ENCODE measurements around the gene PCDH12. TPM values are rescaled to one million over a fixed set of nuclear protein-coding genes. Genes with fewer than 3 reads are reported as not detected.

Gene PCDH12
- total RNA-seq, 1 experiment from 2014 or later = not detected

DNA sequence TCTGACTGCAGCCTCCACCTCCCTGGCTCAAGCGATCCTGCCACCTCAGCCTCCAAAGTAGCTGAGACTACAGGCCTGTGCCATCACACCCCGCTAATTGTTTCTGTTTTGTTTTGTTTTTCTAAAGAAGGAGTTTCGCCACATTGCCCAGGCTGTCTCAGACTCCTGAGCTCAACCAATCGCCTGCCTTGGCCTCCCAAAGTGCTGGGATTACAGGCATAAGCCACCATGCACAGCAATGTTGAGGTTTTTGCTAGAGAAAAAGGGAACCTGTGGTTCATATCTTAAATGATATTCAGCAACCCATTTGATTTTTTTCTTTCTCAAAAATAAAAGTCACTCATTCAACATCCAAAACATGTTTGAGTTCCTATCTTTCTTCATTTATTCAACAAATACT lies 54.7 kb downstream of the PCDH12 start:
- no peak overlapping the region for H2BK15ac ChIP-seq (ENCODE audit: low read depth, low read length)
- no peak overlapping the region for H2AFZ ChIP-seq (ENCODE audit: low read length)
- no peak overlapping the region for H3K4me2 ChIP-seq (ENCODE audit: insufficient read depth, insufficient read length, low read length)
- TF ChIP-seq, protein P1, sequence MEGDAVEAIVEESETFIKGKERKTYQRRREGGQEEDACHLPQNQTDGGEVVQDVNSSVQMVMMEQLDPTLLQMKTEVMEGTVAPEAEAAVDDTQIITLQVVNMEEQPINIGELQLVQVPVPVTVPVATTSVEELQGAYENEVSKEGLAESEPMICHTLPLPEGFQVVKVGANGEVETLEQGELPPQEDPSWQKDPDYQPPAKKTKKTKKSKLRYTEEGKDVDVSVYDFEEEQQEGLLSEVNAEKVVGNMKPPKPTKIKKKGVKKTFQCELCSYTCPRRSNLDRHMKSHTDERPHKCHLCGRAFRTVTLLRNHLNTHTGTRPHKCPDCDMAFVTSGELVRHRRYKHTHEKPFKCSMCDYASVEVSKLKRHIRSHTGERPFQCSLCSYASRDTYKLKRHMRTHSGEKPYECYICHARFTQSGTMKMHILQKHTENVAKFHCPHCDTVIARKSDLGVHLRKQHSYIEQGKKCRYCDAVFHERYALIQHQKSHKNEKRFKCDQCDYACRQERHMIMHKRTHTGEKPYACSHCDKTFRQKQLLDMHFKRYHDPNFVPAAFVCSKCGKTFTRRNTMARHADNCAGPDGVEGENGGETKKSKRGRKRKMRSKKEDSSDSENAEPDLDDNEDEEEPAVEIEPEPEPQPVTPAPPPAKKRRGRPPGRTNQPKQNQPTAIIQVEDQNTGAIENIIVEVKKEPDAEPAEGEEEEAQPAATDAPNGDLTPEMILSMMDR (conservative IDR thresholded peaks at IDR 0.05) = no peak
- H4K91ac ChIP-seq (ENCODE audit: insufficient read length, low read depth, low read length) = no peak overlapping the region
- peak overlapping the region in 1 of 3 experiments; percentile 25; a peak in 1 of 7 replicates for H3K27ac Mint-ChIP-seq
- no peak overlapping the region for H2BK12ac ChIP-seq (ENCODE audit: insufficient read length, low read depth, low read length)
- no peak overlapping the region for H3K4me3 Mint-ChIP-seq
- H4K20me1 ChIP-seq (ENCODE audit: control insufficient read depth, insufficient read depth, insufficient read length) = no peaks in the 10 kb centered on the region
- no peak overlapping the region for H3K14ac ChIP-seq (ENCODE audit: insufficient read depth, low read length)
- no peak overlapping the region for H2AK5ac ChIP-seq (ENCODE audit: insufficient read length, low read length)
- H3K23me2 ChIP-seq (ENCODE audit: insufficient read length, low read depth, low read length, poor library complexity, severe bottlenecking) = no peaks in the 10 kb centered on the region
- no peaks in the 10 kb centered on the region for H3K79me1 ChIP-seq (ENCODE audit: insufficient read depth, low read depth, low read length, poor library complexity, severe bottlenecking)
- H3K56ac ChIP-seq (ENCODE audit: insufficient read length, low read depth, low read length) = no peak overlapping the region
- no peak overlapping the region for H3K27ac ChIP-seq (ENCODE audit: insufficient read length, low read depth, low read length)
- H3K36me3 Mint-ChIP-seq (ENCODE audit: insufficient read depth in 1 of 3, low read depth in 3 of 3) = no peaks in the 10 kb centered on the region
- no peaks in the 10 kb centered on the region for H3K9me3 Mint-ChIP-seq
- no peak overlapping the region for H2BK5ac ChIP-seq (ENCODE audit: insufficient read length, low read length)
- H3K79me2 ChIP-seq (ENCODE audit: insufficient read depth, low read length) = no peaks in the 10 kb centered on the region
- no peak for DNase-seq
- no peak overlapping the region for H3T11ph ChIP-seq (ENCODE audit: low read length)
- WGBS (ENCODE audit: extremely low coverage, insufficient read length, low lambda C conversion rate) = no CpG with 5 or more reads among the region's 4 CpGs
- no peaks in the 10 kb centered on the region for H3K9me3 ChIP-seq (ENCODE audit: control insufficient read depth, low read depth, low read length)
- no peak overlapping the region for H3K9ac ChIP-seq (ENCODE audit: extremely low read depth, insufficient read length, low read length)
- H2BK20ac ChIP-seq (ENCODE audit: low read depth, low read length, poor library complexity, severe bottlenecking) = no peak overlapping the region
- H3K4me1 Mint-ChIP-seq = peaks cover 4 to 9% of the 10 kb centered on the region in 2 experiments
- H3K27me3 Mint-ChIP-seq (ENCODE audit: low read depth) = peaks cover 4% of the 10 kb centered on the region
- no peak overlapping the region for H3K4ac ChIP-seq (ENCODE audit: low read depth, low read length)
- H3K27me3 ChIP-seq (ENCODE audit: insufficient read depth, low read length) = no peaks in the 10 kb centered on the region; the same call in 1 of the 2 replicates
- H3K23ac ChIP-seq (ENCODE audit: insufficient read length, low read depth, low read length) = no peak overlapping the region
- H3K4me1 ChIP-seq (ENCODE audit: insufficient read depth, low read length) = no peaks in the 10 kb centered on the region; the same call in 1 of the 2 replicates
- no peak overlapping the region for H4K5ac ChIP-seq (ENCODE audit: insufficient read length, low read depth, low read length)
- H4K8ac ChIP-seq (replicated peaks; ENCODE audit: insufficient read length, low read depth, low read length) = no peak overlapping the region
- H3K18ac ChIP-seq (ENCODE audit: insufficient read length, low read depth, low read length) = no peak overlapping the region
- no peak overlapping the region for H2BK120ac ChIP-seq (ENCODE audit: low read depth, low read length, poor library complexity, severe bottlenecking)
